ENCODE results near the gene MGAT3. TPM values are rescaled to one million over a fixed set of nuclear protein-coding genes. Genes with fewer than 3 reads are reported as not detected.

MGAT3 gene
- total and polyA plus RNA-seq, 2 of the 13 experiments (the other 11 are each of a cell fraction or from before 2014, with no cell fraction given), result 0.11 to 0.15 TPM

DNA sequence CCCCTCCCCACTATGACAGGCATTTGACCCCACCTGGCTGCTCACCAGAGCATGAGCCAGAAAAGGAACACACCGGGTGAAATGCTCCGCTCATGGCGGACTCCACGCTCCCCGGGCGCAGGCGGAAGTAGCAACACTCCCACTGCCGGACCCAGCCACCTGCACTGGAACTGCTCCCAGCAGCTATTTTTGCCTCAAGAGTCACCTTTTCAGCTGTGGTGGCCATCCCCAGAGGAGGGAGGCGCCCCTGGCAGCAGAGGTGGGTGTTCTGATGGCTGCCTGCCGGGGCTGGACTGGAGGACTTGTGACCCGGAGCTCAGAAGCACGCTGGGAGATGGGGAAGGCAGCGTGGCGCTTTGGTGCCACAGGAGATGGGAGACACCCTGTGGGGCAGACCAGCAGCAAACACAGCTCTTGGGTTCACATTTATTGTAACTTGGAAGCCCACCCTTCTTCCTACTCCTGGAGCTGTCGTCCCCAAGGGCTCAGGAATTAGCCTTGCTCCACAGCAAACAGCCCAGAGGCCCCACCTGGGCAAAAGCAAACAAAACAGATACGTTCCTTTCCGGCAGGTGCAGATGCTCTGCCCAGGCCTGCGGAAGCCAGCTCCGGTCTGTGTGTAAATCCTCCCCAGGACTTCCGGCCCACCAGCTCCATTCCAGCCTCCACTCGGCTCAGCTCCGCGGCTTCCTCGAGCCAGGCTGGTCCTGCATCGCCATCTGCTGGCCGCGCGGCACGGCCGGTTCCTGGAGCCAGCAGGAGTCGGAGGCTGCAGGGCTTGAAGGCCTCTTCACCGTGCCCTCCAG, 72.1 kb downstream of the MGAT3 start (continued):
- TF ChIP-seq FOXM1 (CRISPR knock-in tag; IDR thresholded peaks at IDR 0.05) (no peak), AGO2 (optimal IDR thresholded peaks at IDR 0.05; ENCODE audit: low read depth, low read length) (peak; percentile 77), ZNF644 (CRISPR knock-in tag; IDR thresholded peaks at IDR 0.05; ENCODE audit: low read depth) (no peak), ZNF589 (CRISPR knock-in tag; conservative IDR thresholded peaks at IDR 0.05) (peak; percentile 93), ZNF550 (CRISPR knock-in tag; IDR thresholded peaks at IDR 0.05; ENCODE audit: borderline replicate concordance) (no peak; the same call in 1 of the 2 replicates), ZNF33B (CRISPR knock-in tag; IDR thresholded peaks at IDR 0.05) (0 out of 2 replicates have a peak, but pooled peaks have one; percentile 62), AHR (CRISPR knock-in tag; IDR thresholded peaks at IDR 0.05) (peak; percentile 89; the same call in 1 of the 2 replicates), ZNF17 (CRISPR knock-in tag; IDR thresholded peaks at IDR 0.05) (no peak), HNRNPK (IDR thresholded peaks at IDR 0.05; ENCODE audit: low read depth, low read length, poor library complexity, severe bottlenecking) (no peak), TEAD2 (CRISPR knock-in tag; IDR thresholded peaks at IDR 0.05) (peak; percentile 55; the same call in 1 of the 2 replicates), SALL1 (CRISPR knock-in tag; IDR thresholded peaks at IDR 0.05) (peak; percentile 90), ZNF44 (CRISPR knock-in tag; IDR thresholded peaks at IDR 0.05) (0 out of 2 replicates have a peak, but pooled peaks have one; percentile 42), ZNF274 (CRISPR knock-in tag; IDR thresholded peaks at IDR 0.05) (peak; percentile 79; the same call in 1 of the 2 replicates), KLF12 (CRISPR knock-in tag; IDR thresholded peaks at IDR 0.05; ENCODE audit: borderline replicate concordance) (peak; percentile 79; the same call in 1 of the 2 replicates), PCBP2 (optimal IDR thresholded peaks at IDR 0.05; ENCODE audit: low read depth, low read length, poor library complexity, severe bottlenecking) (no peak), SAP130 (CRISPR knock-in tag; IDR thresholded peaks at IDR 0.05; ENCODE audit: low read depth) (peak; percentile 85)
- TF ChIP-seq, protein P1, sequence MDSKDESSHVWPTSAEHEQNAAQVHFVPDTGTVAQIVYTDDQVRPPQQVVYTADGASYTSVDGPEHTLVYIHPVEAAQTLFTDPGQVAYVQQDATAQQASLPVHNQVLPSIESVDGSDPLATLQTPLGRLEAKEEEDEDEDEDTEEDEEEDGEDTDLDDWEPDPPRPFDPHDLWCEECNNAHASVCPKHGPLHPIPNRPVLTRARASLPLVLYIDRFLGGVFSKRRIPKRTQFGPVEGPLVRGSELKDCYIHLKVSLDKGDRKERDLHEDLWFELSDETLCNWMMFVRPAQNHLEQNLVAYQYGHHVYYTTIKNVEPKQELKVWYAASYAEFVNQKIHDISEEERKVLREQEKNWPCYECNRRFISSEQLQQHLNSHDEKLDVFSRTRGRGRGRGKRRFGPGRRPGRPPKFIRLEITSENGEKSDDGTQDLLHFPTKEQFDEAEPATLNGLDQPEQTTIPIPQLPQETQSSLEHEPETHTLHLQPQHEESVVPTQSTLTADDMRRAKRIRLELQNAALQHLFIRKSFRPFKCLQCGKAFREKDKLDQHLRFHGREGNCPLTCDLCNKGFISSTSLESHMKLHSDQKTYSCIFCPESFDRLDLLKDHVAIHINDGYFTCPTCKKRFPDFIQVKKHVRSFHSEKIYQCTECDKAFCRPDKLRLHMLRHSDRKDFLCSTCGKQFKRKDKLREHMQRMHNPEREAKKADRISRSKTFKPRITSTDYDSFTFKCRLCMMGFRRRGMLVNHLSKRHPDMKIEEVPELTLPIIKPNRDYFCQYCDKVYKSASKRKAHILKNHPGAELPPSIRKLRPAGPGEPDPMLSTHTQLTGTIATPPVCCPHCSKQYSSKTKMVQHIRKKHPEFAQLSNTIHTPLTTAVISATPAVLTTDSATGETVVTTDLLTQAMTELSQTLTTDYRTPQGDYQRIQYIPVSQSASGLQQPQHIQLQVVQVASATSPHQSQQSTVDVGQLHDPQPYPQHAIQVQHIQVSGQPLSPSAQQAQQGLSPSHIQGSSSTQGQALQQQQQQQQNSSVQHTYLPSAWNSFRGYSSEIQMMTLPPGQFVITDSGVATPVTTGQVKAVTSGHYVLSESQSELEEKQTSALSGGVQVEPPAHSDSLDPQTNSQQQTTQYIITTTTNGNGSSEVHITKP (CRISPR knock-in tag; IDR thresholded peaks at IDR 0.05; ENCODE audit: low read depth), result 0 out of 2 replicates have a peak, but pooled peaks have one; percentile 32
- TF ChIP-seq, protein P2, sequence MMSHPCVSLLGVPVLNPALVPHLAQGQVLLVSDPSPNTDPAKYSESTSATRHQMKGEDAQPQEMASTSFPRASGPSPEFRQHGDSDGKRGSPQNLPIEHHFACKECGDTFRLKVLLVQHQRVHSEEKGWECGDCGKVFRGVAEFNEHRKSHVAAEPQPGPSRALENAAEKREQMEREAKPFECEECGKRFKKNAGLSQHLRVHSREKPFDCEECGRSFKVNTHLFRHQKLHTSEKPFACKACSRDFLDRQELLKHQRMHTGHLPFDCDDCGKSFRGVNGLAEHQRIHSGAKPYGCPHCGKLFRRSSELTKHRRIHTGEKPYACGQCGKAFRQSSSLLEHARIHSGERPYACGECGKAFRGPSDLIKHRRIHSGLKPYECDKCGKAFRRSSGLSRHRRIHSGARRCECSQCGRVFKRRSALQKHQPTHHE (CRISPR knock-in tag; IDR thresholded peaks at IDR 0.05; ENCODE audit: borderline replicate concordance), result no peak; the same call in 1 of the 2 replicates
- TF ChIP-seq, protein P3, sequence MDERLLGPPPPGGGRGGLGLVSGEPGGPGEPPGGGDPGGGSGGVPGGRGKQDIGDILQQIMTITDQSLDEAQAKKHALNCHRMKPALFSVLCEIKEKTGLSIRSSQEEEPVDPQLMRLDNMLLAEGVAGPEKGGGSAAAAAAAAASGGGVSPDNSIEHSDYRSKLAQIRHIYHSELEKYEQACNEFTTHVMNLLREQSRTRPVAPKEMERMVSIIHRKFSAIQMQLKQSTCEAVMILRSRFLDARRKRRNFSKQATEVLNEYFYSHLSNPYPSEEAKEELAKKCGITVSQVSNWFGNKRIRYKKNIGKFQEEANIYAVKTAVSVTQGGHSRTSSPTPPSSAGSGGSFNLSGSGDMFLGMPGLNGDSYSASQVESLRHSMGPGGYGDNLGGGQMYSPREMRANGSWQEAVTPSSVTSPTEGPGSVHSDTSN (CRISPR knock-in tag; IDR thresholded peaks at IDR 0.05), result no peak
- TF ChIP-seq, protein P4, sequence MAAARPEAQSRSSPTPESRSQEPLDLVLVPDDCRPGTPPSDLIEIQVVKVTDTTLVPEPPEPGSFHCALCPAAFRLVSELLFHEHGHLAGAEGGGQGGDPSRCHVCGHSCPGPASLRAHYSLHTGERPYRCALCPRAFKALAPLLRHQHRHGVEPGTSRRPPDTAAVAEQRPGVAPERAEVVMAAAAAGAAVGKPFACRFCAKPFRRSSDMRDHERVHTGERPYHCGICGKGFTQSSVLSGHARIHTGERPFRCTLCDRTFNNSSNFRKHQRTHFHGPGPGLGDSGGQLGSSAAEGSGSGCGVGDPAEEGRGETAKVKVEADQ (CRISPR knock-in tag; IDR thresholded peaks at IDR 0.05; ENCODE audit: borderline replicate concordance), result peak; percentile 46; the same call in 1 of the 2 replicates
